GM12892 (cell line): Measurements from ENCODE around the gene CCDC61.

Source experiments
- DNase-seq: peaks from one replicate; pipeline ENCODE4 v3.0.0; 2011; ENCODE audit not compliant: insufficient read length
- FAIRE-seq: peaks from 2 replicates; lab custom pipeline; 2011; peaks lifted over from hg19 to GRCh38; lab: Jason Lieb, UNC
- POLR2A ChIP-seq: IDR thresholded peaks from 2 replicates; pipeline ENCODE4 v1.6.1; 2011; ENCODE audit warnings: low read depth, low read length, control low read depth
- POLR2AphosphoS5 ChIP-seq: IDR thresholded peaks from 2 replicates; pipeline ENCODE4 v1.6.1; 2011; ENCODE audit warnings: low read depth, low read length, control low read depth
- TAF1 ChIP-seq: IDR thresholded peaks from 2 replicates; pipeline ENCODE4 v1.6.1; 2011; ENCODE audit warnings: low read depth, mild to moderate bottlenecking, control low read depth, low read length, borderline replicate concordance

CCDC61 gene

GRCh38 chr19:46000491-46001246 is 5.4 kb downstream of the CCDC61 start:
- peak; percentile 71 for FAIRE-seq
- DNase-seq: peak; percentile 90
- TF ChIP-seq TAF1 (no peak), POLR2A (no peak), POLR2AphosphoS5 (no peak)

- FAIRE-seq (no peak), DNase-seq (no peak)
- TF ChIP-seq POLR2AphosphoS5: no peak
- TF ChIP-seq TAF1: no peak
- TF ChIP-seq POLR2A: no peak
Observed at GRCh38 chr19:46002678-46003275, 7.5 kb downstream of the CCDC61 start.

- FAIRE-seq (no peak), DNase-seq (no peak)
- TF ChIP-seq POLR2AphosphoS5: no peak
- no peak for TF ChIP-seq TAF1
- no peak for TF ChIP-seq POLR2A
Observed at GRCh38 chr19:46006411-46006810, 11.1 kb downstream of the CCDC61 start.

- DNase-seq (peak; percentile 54), FAIRE-seq (peak; percentile 61)
- no peak for TF ChIP-seq POLR2AphosphoS5
- TF ChIP-seq TAF1: no peak
- no peak for TF ChIP-seq POLR2A
Observed at GRCh38 chr19:46009530-46010510, 14.6 kb downstream of the CCDC61 start.

GRCh38 chr19:46014534-46014933 is 19.3 kb downstream of the CCDC61 start:
- no peak for TF ChIP-seq POLR2AphosphoS5
- no peak for TF ChIP-seq POLR2A
- TF ChIP-seq TAF1: no peak
- no peak for FAIRE-seq
- DNase-seq: no peak

GRCh38 chr19:46014941-46015686 is 19.8 kb downstream of the CCDC61 start:
- DNase-seq: peak; percentile 49
- TF ChIP-seq TAF1: no peak
- no peak for TF ChIP-seq POLR2A
- no peak for TF ChIP-seq POLR2AphosphoS5
- FAIRE-seq: peak; percentile 30

- no peak for TF ChIP-seq POLR2AphosphoS5
- TF ChIP-seq TAF1: no peak
- TF ChIP-seq POLR2A: no peak
- DNase-seq (no peak), FAIRE-seq (no peak)
Observed at GRCh38 chr19:46015687-46016425, 20.6 kb downstream of the CCDC61 start.

GRCh38 chr19:46016426-46017094 is 21.3 kb downstream of the CCDC61 start:
- FAIRE-seq (peak; percentile 92), DNase-seq (peak; percentile 87)
- TF ChIP-seq TAF1 (no peak), POLR2A (no peak)

- TF ChIP-seq TAF1 (no peak), POLR2A (no peak), POLR2AphosphoS5 (no peak)
- DNase-seq: no peak
- FAIRE-seq: no peak
Observed at GRCh38 chr19:46017095-46017429, 21.8 kb downstream of the CCDC61 start.
